G401 (cell line): Measurements from ENCODE around the gene TESK2. TPM values are rescaled to one million over a fixed set of nuclear protein-coding genes. Genes with fewer than 3 reads are reported as not detected.

Experiments used
- DNase-seq: peaks from one replicate; pipeline ENCODE4 v3.0.0-alpha.2; 2015; ENCODE audit warnings: low spot score
- in situ Hi-C: cut with HindIII; loops from 2 replicates; pipeline ENCODE4 v1.10.0; 2016; ENCODE audit warnings: low sequenced_read_pairs, mixed read lengths
- total RNA-seq: library from RNA; depleted of rRNA; stranded (reverse); fragments of >200 nt; shearing (Covaris generic); gene quantifications from 2 replicates; pipeline ENCODE4 v1.2.3, GENCODE V29; 2014

Gene TESK2
- total RNA-seq, 1 experiment from 2014 or later = 7.6 TPM

DNA sequence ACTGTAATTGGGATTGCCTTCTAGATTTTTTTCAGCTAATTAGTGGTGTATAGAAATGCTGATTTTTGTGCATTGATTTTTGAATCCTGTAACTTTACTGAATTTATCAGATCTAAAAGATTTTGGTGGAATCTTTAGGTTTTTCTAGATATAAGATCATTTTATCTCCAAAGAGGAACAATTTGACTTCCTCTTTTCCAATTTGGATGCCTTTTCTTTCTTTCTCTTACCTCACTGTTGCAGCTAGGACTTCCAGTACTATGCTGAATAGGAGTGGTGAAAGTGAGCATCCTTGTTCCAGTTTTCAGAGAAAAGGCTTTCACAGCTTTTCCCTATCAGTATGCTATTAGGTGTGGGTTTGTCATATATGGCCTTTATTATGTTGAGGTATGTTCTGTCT lies 53.6 kb downstream of the TESK2 start:
- no peak for DNase-seq
- in situ Hi-C loops = no loop called here

DNA sequence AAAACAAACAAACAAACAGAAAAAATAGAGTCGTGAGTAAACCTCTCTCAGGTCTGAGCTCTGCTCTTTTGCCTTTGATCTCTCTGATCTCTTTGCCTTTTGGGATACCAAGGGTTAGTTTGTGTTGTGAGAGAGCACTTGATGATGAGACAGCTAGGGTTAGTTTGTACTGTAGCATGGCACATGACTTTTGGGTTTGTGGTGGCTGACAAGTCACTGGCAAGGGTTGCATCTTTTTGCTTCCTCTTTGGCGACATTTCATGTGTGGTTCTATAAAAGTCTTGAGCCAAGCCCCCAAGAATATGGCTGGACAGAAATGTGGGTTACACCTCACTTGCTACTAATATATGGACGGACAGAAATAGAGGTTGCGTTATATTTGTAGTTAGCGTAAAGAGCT lies 60.5 kb downstream of the TESK2 start:
- in situ Hi-C loops = no loop called here
- DNase-seq = no peak

DNA sequence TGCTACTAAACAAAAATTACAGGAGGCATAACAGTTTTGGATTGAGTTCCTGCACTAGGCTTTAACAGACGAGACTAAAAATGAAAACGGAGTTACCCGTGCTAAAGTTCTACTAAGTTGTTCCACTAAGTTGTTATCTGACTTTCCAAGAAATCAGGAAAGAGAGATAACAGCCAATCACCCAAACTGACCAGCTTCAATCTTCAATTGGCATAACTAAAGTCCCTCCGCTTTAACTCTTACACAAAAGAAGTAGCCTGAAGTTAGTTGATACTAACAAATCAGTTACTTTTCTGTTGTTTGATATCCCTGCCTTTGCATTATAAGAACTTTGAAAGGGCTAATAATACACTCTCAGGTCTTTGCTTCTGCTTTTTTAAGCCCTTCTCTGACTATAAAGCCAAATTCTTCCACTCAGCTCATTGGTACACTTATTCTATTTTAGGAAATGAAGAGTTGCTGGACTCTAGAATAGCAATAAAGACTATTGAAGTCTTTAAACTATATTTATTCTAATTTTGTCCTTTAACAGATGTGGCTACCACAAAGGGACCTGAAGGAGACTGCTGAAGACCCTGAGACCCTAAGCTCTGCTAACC lies 61.3 kb downstream of the TESK2 start:
- in situ Hi-C loops = no loop called here
- no peak for DNase-seq

DNA sequence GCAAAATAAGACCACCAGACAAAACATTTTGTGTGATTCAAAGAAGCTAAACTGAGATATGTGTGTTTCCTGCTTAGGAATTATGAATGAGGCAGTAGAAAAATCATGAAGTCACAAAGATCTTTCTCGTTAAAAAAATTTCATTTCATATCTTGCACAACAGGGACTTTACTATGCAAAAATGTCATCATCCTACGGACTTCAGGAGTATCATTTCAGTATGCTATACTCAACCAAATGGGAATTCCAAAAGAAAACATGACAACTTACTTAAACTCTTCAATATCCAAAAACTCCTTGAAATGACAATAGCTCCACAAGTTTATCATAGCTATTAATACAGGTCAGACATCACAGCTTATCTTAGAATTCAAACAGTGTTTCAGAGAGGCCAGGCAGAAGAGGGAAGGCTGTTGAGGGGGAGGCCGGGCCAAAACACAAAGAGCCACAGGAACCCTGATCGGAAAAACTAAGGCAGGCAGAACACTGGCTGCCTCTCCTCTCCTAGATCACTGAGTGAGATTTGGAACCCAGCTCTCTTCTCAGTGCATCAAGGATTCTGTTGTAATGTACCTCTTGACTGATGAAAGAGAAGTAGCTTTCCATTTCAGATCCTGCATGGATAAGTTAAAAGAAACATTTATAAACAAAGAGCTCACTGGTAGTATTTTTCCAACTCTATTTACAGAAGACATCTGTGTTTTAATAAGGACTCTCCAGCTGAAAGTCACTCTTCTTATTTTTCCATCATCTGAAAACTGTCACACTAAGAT lies 66.9 kb downstream of the TESK2 start:
- in situ Hi-C loops = no loop called here
- DNase-seq = no peak

DNA sequence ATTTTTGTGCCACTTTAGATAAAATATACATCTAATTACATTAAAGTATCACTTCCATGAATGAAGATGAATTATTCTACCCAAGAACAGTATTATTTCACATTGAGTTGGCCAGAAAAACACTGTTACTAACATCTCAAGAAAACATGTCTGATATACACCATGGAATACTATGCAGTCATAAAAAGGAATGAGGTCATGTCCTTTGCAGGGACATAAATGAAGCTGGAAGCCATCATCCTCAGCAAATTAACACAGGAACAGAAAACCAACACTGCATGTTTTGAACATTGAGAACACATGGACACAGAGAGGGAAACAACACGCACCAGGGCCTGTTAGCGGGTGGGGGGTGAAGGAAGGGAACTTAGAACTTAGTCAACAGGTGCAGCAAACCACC lies 69.0 kb downstream of the TESK2 start:
- no peak for DNase-seq
- in situ Hi-C loops = no loop called here

DNA sequence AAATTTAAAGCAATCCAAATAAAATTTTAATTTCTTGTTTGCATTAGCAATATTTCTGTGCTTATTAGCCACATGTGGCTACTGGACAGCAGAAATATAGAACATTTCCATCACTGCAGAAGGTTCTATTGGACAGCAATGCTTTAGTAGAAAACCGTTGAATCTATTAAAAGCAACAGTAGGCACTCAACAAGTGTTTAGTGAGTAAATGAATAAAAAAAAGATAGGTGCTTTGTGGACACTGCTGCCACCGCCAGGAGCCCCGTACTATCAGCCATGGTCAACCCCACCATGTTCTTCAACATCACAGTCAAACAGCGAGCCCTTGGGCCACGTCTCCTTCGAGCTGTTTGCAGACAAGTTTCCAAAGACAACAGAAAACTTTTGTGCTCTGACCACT lies 76.2 kb downstream of the TESK2 start:
- in situ Hi-C loops = no loop called here
- DNase-seq = no peak

DNA sequence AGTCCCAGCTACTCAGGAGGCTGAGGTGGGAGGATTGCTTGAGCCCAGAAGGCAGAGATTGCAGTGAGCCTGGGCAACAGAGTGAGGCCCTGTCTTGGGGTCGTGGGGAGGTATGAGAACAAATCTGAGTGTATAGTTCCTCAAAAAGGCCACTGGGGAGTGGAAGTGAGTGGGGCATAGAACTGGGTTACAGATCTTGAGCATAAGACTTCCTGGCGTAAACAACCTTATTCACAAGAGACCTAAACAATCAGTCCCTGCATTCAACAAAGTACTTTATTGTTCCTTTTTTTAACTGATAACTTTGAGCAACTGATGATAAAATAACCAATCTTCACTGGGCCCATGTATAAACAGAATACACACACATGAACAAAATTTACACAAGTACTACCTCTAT lies 78.1 kb downstream of the TESK2 start:
- in situ Hi-C loops = no loop called here
- DNase-seq = no peak

DNA sequence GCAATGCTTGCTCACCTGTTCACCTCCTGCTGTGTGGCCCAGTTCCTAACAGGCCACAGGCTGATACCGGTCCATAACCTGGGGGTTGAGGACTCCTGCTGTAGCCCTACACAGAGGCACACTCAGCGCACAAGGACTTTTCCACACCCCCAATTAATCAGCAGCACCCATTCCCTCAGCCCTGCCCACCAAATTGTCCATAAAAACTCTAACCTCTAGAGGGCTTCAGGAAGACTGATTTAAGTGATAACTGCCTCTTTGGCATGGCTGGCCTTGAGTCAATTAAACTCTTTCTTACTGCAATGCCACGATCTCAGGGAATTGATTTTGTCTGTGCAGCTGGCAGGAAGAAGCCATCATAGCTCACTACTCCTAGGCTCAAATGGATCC lies 79.5 kb downstream of the TESK2 start:
- in situ Hi-C loops = no loop called here
- no peak for DNase-seq

DNA sequence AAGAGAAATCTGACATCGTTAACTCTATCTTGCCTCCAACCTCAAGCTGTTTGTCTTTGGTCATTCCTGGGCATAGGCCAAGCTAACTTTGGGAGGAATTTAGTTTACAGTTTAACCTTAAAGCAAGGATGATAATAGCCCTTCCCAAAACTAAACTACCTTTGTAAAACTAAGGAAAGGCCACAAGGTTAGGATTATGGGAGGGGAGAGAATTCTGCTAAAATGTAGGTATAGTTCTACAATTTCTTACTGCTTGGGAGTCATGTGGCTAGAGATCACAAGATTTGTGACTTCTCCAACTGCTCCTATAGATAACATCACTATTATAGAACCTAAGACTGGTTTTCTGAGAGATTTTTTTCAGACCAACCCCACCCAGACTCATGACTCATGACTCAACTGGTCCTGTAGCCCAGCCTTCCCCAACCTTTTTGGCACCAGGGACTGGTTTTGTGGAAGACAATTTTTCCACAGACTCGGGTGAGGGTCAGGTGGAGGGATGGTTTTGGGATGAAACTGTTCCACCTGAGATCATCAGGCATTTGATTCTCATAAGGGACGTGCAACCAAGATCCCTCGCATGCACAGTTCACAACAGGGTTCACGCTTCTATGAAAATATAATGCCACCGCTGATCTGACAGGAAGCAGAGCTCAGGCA lies 80.0 kb downstream of the TESK2 start:
- no peak for DNase-seq
- in situ Hi-C loops = no loop called here

DNA sequence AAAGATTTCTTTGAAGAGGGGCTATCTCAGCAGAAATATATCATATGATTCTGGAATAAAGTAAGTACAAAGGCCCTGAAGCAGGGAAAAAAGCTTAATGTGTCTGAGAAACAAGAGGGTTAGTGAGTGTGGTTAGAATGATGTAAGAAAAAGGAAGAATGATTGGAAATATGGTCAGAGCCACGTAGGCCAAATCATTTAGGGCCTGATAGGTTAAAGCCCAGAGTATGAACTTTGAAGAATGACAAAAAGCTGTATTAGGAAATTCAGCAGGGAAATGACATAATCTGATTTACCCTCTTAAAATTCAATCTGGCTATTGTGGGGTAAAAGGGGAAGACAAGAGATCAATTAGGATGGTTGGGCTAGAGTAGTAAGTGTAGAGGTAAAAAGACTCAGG lies 81.7 kb downstream of the TESK2 start:
- DNase-seq = no peak
- in situ Hi-C loops = no loop called here

DNA sequence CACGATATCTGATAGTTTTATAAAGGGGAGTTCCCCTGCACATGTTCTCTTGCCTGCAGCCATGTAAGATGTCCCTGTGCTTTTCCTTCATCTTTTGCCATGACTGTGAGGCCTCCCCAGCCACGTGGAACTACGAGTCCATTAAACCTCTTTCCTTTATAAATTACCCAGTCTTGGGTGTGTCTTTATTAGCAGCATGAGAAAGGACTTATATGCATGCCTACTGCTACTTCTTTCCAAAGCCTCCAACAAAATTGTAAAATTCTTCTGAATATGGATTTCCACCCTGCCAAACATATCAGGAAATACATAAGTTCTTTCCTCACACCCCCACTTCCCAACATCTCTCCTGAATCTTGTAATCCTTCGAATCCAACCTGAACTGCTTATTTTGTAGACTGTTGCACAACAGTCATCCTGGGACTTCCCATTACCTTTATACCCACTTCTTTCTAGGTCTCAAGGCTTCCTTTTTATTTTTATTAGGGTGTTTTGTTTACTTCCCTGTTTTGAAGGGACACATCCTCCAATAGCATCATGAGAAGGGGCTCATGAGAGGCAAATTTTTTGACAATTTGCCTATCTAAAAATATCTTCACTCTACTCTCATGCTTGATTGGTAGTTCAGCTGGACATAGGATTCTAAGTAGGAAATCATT lies 83.2 kb downstream of the TESK2 start:
- no peak for DNase-seq
- in situ Hi-C loops = no loop called here

DNA sequence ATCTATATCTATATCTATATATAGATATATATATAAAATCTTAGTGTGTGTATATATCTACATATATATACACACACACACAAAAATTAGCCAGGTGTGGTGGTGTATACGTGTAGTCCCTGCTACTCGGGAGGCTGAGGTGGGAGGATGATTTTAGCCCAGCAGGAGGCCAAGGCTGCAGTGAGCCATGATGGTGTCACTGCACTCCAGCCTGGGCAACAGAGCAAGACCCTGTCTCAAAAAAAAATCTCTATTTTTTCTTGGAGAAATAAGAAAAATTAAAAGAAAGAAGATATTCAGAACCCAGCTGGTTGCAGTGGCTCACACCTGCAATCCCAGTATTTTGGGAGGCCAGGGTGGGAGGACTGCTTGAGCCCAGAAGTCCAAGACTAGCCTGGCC lies 85.3 kb downstream of the TESK2 start:
- no peak for DNase-seq
- in situ Hi-C loops = no loop called here

DNA sequence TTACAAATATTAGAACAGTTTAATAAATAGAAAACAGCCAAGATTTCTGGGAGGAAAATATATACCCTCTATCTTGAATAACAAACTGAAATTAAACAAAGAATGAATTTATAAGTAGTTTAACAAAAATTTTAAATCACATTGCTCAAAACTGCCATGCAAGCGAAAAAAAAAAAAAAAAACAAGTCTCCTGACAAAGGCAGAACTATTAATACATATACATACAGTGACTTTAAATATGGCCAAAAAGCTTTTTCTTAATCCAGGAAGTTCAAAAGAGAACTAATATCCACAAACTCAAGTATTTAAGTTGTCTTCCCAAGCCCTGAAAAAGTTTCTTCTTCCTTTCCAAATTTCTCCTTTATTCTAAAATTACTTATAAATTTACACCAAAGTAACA lies 87.2 kb downstream of the TESK2 start:
- DNase-seq = no peak
- in situ Hi-C loops = no loop called here

DNA sequence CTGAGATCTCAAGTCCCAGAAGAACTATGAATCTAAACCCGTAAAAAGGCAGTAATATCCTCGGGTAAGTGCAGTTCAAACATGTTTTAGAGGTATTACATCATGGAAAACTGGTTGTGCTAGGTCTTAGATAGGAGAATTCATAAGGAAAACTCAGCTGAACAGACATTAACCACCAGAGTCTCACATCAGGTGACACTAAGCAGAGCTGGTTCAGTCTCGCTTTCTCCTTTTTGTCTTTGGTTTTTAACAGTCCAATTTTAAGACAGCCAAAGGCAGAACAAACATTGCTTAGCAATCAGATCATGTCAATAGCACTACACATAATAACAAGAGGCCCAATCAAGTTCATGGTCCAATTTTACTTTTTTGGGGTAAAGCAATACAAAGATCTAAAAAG lies 87.7 kb downstream of the TESK2 start:
- no peak for DNase-seq
- in situ Hi-C loops = no loop called here

DNA sequence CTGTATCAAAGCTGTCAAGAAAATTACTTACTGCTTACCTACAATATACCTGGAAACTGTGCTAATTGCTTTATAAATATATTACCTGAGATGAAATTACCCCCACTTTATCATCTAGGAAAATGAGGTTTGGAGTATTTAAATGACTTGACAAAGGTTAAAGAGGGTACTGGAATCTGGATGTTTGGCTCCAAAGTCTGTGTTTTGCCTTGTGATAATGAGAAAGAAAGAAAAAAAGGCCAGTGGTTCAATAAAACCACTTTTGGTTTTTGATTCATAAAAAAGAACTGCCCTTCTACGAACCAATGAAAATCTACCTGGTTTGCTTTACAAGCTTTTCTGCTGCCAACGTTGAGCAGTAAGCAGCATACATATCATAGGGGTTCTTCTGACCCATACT lies 89.4 kb downstream of the TESK2 start:
- DNase-seq = no peak
- in situ Hi-C loops = no loop called here

DNA sequence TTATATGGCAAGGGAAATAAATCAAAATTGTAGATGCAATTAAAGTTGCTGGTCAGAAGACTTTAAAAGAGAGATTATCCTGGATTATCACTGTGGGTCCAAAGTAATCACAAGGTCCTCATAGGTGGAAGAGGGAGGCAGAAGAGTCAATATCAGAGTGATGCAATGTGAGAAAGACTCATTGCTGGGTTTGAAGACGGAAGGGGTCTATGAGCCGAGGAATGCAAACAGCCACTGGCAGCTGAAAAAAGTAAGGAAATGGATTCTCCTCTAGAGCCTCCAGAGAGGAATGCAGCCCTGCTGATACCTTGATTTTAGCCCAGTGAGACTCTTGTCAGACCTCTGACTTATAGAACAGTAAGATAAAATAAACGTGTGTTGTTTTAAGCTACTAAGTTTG lies 90.9 kb downstream of the TESK2 start:
- no peak for DNase-seq
- in situ Hi-C loops = no loop called here

DNA sequence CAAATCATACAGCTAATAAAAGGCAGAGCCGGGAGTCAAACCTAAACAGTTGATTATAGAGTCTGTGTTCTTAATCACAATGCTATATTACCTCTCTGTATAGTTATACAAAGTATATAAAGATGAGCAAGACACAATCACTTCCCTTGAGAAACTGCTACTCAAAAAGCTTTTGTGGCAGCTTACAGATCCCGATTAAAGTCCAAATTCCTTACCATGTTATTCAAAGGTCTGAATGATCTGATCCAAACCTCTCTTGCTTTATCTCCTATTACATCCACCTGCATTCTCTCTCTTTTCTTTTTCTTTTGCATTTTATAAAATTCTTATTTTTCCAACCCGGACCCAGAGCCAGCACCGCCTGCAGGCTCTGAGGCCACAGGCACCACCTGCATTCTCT lies 93.7 kb downstream of the TESK2 start:
- in situ Hi-C loops = no loop called here
- no peak for DNase-seq

DNA sequence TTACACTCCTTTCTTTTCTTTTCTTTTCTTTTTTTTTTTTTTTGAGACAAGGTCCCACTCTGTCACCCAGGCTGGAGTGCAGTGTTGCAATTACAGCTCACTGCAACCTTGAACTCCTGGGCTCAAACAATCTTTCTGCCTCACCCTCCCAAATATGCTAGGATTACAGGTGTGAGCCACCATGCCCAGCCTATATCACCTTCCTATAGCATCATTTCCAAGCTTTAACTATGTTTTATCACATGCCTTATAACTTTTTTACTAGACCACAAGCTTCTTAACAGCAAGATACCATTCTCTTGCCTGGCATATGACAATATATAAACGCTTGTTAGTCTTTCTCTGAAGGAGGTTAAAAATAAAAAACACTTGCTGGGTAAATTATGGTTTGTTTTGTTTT lies 95.4 kb downstream of the TESK2 start:
- in situ Hi-C loops = no loop called here
- DNase-seq = no peak

DNA sequence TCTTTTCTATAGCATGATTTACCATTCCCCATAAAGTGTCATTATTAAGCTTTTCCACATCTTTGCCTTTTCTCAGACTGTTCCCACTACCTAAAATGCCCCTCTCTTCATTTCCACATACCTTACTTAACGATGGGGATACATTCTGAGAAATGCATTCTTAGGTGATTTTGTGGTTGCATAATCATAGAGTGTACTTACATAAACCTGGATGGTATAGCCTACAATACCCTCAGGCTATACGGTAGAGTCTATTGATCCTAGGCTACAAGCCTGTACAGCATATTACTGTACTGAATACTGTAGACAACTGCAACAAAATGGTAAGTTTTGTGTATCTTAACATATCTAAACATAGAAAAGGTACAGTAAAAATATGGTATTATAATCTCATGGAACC lies 95.9 kb downstream of the TESK2 start:
- in situ Hi-C loops = no loop called here
- DNase-seq = no peak

DNA sequence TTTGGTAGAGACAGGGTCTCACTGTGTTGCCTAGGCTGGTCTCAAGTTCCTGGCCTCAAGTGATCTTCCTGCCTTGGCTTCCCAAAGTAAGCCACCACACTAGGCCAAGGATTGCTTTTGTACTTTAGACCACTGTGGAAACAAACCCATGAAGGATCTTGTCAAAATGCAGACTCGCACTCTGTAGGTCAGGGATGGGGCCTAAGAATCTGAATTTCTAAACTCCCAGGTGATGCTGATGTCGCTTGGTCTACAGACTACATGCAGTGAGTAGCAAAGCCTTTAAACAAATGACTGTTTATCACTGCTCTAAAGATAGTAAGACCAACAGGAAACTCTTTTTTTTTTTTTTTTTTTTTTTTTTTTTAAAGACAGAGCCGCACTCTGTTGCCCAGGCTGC lies 96.6 kb downstream of the TESK2 start:
- DNase-seq = no peak
- in situ Hi-C loops = no loop called here
